GM12872 (cell line): ENCODE results near the gene C1orf50.

Experiments
- CTCF ChIP-seq: IDR thresholded peaks from 3 replicates; pipeline ENCODE4 v1.5.1; 2011; ENCODE audit warnings: low read depth, mild to moderate bottlenecking, low read length, moderate library complexity; ENCODE audit not compliant: insufficient read depth

Gene C1orf50

DNA sequence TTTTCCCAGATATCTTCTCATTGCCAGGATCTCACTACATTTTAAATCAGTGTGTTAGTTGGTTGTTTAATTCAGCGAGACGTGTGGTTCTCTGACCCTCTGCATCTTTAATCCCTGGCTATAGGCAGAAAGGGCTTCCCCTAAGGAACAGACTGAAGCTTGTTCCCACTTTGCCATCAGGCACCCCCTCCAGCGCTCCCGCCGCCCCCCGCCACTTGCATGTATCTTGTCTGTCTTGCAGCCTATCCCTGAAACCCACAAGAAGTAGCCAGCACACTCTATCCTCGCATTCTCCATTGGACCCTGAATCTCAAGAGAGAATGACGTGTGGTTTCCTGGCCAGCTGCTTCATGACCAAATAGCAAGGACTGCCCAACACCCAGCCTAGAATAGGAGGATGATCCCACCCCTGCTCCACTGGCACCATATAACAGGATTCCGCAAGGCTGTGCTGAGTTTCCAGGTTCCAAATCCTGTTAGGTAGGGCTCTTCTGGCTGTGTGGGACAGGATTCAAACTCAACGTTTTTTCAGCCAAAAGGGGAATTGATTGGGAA is 34.8 kb upstream of the C1orf50 start:
- no peak for TF ChIP-seq CTCF

GRCh38 chr1:42733415-42734200 is 33.4 kb upstream of the C1orf50 start:
- TF ChIP-seq CTCF = no peak

DNA sequence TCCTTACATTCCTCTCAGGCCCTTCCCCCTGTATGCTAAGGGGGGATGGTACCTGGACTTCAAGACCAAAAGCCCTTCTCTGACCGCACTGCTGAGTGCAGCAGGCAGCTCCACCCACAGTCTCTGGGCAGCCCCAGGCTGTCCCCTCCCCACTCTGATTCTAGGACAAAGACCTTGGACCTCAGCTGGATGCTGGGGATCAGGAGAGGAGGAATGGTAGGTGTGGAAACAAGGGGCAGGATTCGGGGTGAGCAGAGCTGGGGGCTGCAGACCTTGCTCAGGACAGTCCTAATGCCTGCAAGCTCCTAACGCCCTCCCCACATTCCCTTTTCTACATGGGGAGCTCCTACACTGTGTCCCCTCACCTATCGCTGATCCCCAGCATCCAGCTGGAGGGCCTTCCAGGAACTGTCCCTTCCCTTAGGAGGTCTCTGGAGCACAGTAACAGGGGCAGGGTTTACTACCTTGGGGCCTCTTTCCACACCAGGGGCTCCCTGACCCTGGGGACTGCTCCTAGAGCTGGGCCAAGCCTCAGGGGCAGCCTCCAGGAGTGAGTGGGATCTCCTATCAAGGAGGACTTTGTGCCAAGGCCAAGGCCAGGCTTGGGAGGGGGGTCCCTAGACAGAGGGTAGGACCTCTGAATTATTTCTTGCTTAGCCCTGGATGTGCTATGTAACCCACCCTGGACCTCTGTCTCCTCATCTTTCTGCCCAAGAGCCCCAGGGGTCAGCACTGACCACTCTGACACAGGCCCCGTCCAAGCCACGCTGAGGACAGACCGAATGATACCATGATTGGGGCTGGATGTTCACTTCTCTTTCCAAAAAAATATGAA is 32.6 kb upstream of the C1orf50 start:
- no peak for TF ChIP-seq CTCF

DNA sequence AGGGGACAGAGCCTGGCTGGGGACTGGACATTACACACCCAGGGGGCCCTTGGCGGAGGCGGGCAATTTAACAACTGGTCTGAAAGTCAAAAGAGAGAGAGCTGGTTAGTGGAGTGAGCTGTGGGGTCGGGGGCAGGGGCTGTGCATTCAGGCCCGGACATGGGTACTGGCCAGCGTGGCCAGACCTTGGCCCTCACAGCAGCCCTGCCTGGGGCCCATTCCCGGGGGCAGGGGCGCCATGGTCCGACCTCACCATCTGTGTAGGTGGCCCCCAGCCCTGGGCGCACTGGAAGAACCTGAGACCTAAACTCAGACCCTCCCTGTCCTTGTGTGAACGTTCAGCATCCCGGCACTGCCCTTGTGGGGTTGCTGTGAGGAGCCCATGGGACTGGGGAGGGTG is 32.0 kb upstream of the C1orf50 start:
- TF ChIP-seq CTCF = no peak

GRCh38 chr1:42735477-42736105 is 31.5 kb upstream of the C1orf50 start:
- TF ChIP-seq CTCF = no peak

DNA sequence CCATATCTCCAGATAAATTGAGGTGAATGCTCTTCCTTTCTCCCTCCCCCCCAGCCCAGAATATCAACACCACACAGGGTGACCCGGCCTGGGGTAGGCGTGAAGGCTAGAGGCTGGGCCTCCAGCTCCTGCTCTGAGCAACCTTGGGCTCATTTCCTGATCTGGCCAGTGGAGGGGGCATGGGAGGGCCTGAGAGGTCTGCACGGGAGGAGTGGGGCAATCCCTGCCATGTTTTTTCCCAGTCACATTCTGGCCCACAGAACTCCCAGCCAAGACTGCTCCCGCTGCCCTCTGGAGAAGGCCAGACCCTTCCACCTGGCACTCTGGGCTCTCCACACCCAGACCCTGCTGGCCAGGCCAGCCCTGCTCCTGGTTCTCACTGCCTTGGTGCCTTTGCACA is 30.9 kb upstream of the C1orf50 start:
- peak; percentile 38 for TF ChIP-seq CTCF

DNA sequence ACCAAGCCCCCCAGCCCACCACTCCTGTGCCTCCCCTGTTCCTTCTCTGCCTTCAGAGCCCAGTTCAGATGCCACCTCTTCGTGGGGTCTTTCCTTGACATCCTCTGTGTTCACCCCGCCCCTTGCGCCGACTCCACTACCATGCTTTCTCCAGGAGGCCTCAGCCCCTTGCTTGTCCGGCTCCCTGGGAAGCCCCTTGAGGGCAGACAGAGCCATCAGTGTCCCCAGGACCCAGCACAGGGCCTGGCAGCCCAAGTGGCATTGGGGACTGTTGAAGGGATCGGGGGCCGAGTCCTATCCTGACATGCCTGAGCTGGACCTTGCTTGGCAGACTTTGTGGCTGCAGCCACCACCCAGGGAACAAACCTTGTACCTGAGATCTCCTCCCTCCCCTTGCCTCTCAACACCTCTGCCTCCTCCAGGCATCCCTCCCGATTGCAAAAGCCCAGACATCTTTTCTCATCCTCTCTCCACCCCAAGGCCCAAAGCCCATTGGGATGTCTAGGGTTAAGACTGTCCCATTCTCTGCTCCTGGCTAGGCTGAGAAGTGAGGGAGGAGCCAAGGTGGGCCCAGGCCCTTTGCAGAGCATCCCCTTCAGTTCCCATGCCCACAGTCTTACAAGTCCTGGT is 30.4 kb upstream of the C1orf50 start:
- no peak for TF ChIP-seq CTCF
